ENCODE data around the gene CHD9.

GRCh38 chr16:53018834-53019416, 35.9 kb upstream of the CHD9 start:
- TF ChIP-seq POLR2AphosphoS5 (IDR thresholded peaks at IDR 0.05) = no peak
- no peak for TF ChIP-seq EZH2 (IDR thresholded peaks at IDR 0.05; ENCODE audit: borderline replicate concordance, insufficient read depth, low read length, poor library complexity, severe bottlenecking)
- no peak for TF ChIP-seq CTCF (IDR thresholded peaks at IDR 0.05; ENCODE audit: poor library complexity, severe bottlenecking)
- no peak for TF ChIP-seq MXI1 (conservative IDR thresholded peaks at IDR 0.05; ENCODE audit: poor library complexity, severe bottlenecking)
- TF ChIP-seq RAD21 (conservative IDR thresholded peaks at IDR 0.05) = no peak
- no peak for TF ChIP-seq TAF1 (IDR thresholded peaks at IDR 0.05; ENCODE audit: low read depth)

Measured in neural cell (in vitro differentiated cells).